ENCODE data around the gene TMEM94. TPM values are rescaled to one million over a fixed set of nuclear protein-coding genes. Genes with fewer than 3 reads are reported as not detected.

The TMEM94 gene
- total RNA-seq, 1 donor from 2014 or later: 61.0 TPM

- DNase-seq (ENCODE audit: low spot score): no peak
These were observed 38.0 kb downstream of the TMEM94 start for GRCh38 chr17:75494326-75494877.

GRCh38 chr17:75496005-75496404 lies 39.6 kb downstream of the TMEM94 start:
- DNase-seq (ENCODE audit: low spot score): no peak

- no peak for DNase-seq (ENCODE audit: low spot score)
These were observed 41.7 kb downstream of the TMEM94 start for GRCh38 chr17:75498039-75498725.

GRCh38 chr17:75498726-75499213 lies 42.3 kb downstream of the TMEM94 start:
- no peak for DNase-seq (ENCODE audit: low spot score)

GRCh38 chr17:75499313-75500022 lies 43.0 kb downstream of the TMEM94 start:
- DNase-seq (ENCODE audit: low spot score): no peak

GRCh38 chr17:75500419-75501216 lies 44.2 kb downstream of the TMEM94 start:
- no peak for DNase-seq (ENCODE audit: low spot score)

GRCh38 chr17:75501378-75502071 lies 45.1 kb downstream of the TMEM94 start:
- no peak for DNase-seq (ENCODE audit: low spot score)

GRCh38 chr17:75502072-75502720 lies 45.8 kb downstream of the TMEM94 start:
- DNase-seq (ENCODE audit: low spot score): no peak

- no peak for DNase-seq (ENCODE audit: low spot score)
These were observed 46.4 kb downstream of the TMEM94 start for GRCh38 chr17:75502721-75503329.

GRCh38 chr17:75503337-75503950 lies 47.0 kb downstream of the TMEM94 start:
- no peak for DNase-seq (ENCODE audit: low spot score)

GRCh38 chr17:75503976-75504346 lies 47.5 kb downstream of the TMEM94 start:
- no peak for DNase-seq (ENCODE audit: low spot score)

GRCh38 chr17:75504347-75505151 lies 48.1 kb downstream of the TMEM94 start:
- no peak for DNase-seq (ENCODE audit: low spot score)

GRCh38 chr17:75505152-75505409 lies 48.6 kb downstream of the TMEM94 start:
- DNase-seq (ENCODE audit: low spot score): no peak

- no peak for DNase-seq (ENCODE audit: low spot score)
These were observed 49.2 kb downstream of the TMEM94 start for GRCh38 chr17:75505640-75506039.

- no peak for DNase-seq (ENCODE audit: low spot score)
These were observed 49.7 kb downstream of the TMEM94 start for GRCh38 chr17:75506134-75506533.

GRCh38 chr17:75506888-75507287 lies 50.5 kb downstream of the TMEM94 start:
- DNase-seq (ENCODE audit: low spot score): no peak

- DNase-seq (ENCODE audit: low spot score): no peak
These were observed 51.6 kb downstream of the TMEM94 start for GRCh38 chr17:75507733-75508719.

- no peak for DNase-seq (ENCODE audit: low spot score)
These were observed 52.5 kb downstream of the TMEM94 start for GRCh38 chr17:75508931-75509361.
